Nephron (organoid): ENCODE results near the gene CHCHD6.

Experiments used
- H3K27ac Mint-ChIP-seq, 3 experiments: 2 replicates each; pipeline ENCODE4 v1.8.0; 2020; ENCODE audit warnings: mixed read lengths in 3 of 3, mild to moderate bottlenecking in 2 of 3, moderate library complexity in 1 of 3
- H3K27me3 Mint-ChIP-seq: 2 replicates; pipeline ENCODE4 v1.8.0; 2021; ENCODE audit warnings: low read depth, mild to moderate bottlenecking, moderate library complexity, mixed read lengths
- H3K36me3 Mint-ChIP-seq: 2 replicates; pipeline ENCODE4 v1.8.0; 2020; ENCODE audit warnings: low read depth, mixed read lengths
- H3K4me1 Mint-ChIP-seq: 2 replicates; pipeline ENCODE4 v1.8.0; 2020; ENCODE audit warnings: mixed read lengths
- H3K4me3 Mint-ChIP-seq, 3 experiments: 2 replicates each; pipeline ENCODE4 v1.8.0; 2020; ENCODE audit warnings: mild to moderate bottlenecking in 3 of 3, mixed read lengths in 3 of 3, moderate library complexity in 2 of 3
- H3K9me3 Mint-ChIP-seq: 2 replicates; pipeline ENCODE4 v1.8.0; 2020; ENCODE audit warnings: mixed read lengths
- CTCF ChIP-seq, 3 experiments: fragments of 200-600 bp; sonication (generic); IDR thresholded peaks; one replicate each; pipeline ENCODE4 v1.5.0; 2021; ENCODE audit warnings: antibody characterized with exemption in 3 of 3; ENCODE audit not compliant: unreplicated experiment in 3 of 3

Gene CHCHD6

GRCh38 chr3:126718561-126719445 lies 14.8 kb downstream of the CHCHD6 start:
- peaks cover 13% of the 10 kb centered on the region for H3K4me1 Mint-ChIP-seq
- peaks cover 3% of the 10 kb centered on the region for H3K27me3 Mint-ChIP-seq
- peaks cover 1% of the 10 kb centered on the region for H3K36me3 Mint-ChIP-seq
- TF ChIP-seq CTCF (IDR thresholded peaks at IDR 0.05; ENCODE audit: unreplicated experiment in 3 of 3) = no peak
- no peak overlapping the region for H3K4me3 Mint-ChIP-seq
- H3K9me3 Mint-ChIP-seq = peaks cover 10% of the 10 kb centered on the region
- no peak overlapping the region for H3K27ac Mint-ChIP-seq

- peaks cover 13% of the 10 kb centered on the region for H3K4me1 Mint-ChIP-seq
- peaks cover 22% of the 10 kb centered on the region for H3K9me3 Mint-ChIP-seq
- peaks cover 19% of the 10 kb centered on the region for H3K36me3 Mint-ChIP-seq
- peaks cover 3% of the 10 kb centered on the region for H3K27me3 Mint-ChIP-seq
- no peak overlapping the region for H3K27ac Mint-ChIP-seq
- no peak overlapping the region for H3K4me3 Mint-ChIP-seq
- no peak for TF ChIP-seq CTCF (IDR thresholded peaks at IDR 0.05; ENCODE audit: unreplicated experiment in 3 of 3)
These were observed 16.6 kb downstream of the CHCHD6 start for GRCh38 chr3:126720596-126720995.

GRCh38 chr3:126721246-126721645 lies 17.2 kb downstream of the CHCHD6 start:
- Mint-ChIP-seq H3K27ac (no peak overlapping the region), H3K4me1 (peaks cover 13% of the 10 kb centered on the region), H3K4me3 (no peak overlapping the region), H3K9me3 (peaks cover 22% of the 10 kb centered on the region), H3K27me3 (no peaks in the 10 kb centered on the region), H3K36me3 (peaks cover 26% of the 10 kb centered on the region)
- TF ChIP-seq CTCF (IDR thresholded peaks at IDR 0.05; ENCODE audit: unreplicated experiment in 3 of 3) = no peak

GRCh38 chr3:126723237-126723636 lies 19.2 kb downstream of the CHCHD6 start:
- peaks cover 42% of the 10 kb centered on the region for H3K36me3 Mint-ChIP-seq
- H3K4me3 Mint-ChIP-seq = no peak overlapping the region
- no peaks in the 10 kb centered on the region for H3K27me3 Mint-ChIP-seq
- TF ChIP-seq CTCF (IDR thresholded peaks at IDR 0.05; ENCODE audit: unreplicated experiment in 3 of 3) = no peak
- H3K4me1 Mint-ChIP-seq = peaks cover 13% of the 10 kb centered on the region
- H3K27ac Mint-ChIP-seq = no peak overlapping the region
- peaks cover 22% of the 10 kb centered on the region for H3K9me3 Mint-ChIP-seq

GRCh38 chr3:126723801-126724200 lies 19.8 kb downstream of the CHCHD6 start:
- Mint-ChIP-seq H3K36me3 (peaks cover 46% of the 10 kb centered on the region), H3K27ac (no peak overlapping the region), H3K9me3 (peaks cover 22% of the 10 kb centered on the region), H3K4me1 (peaks cover 11% of the 10 kb centered on the region), H3K4me3 (no peak overlapping the region), H3K27me3 (no peaks in the 10 kb centered on the region)
- TF ChIP-seq CTCF (IDR thresholded peaks at IDR 0.05; ENCODE audit: unreplicated experiment in 3 of 3) = no peak

- H3K4me1 Mint-ChIP-seq = peaks cover 17% of the 10 kb centered on the region
- no peak overlapping the region for H3K27ac Mint-ChIP-seq
- H3K27me3 Mint-ChIP-seq = no peaks in the 10 kb centered on the region
- peaks cover 14% of the 10 kb centered on the region for H3K9me3 Mint-ChIP-seq
- no peak for TF ChIP-seq CTCF (IDR thresholded peaks at IDR 0.05; ENCODE audit: unreplicated experiment in 3 of 3)
- no peak overlapping the region for H3K4me3 Mint-ChIP-seq
- peaks cover 61% of the 10 kb centered on the region for H3K36me3 Mint-ChIP-seq
These were observed 24.6 kb downstream of the CHCHD6 start for GRCh38 chr3:126728680-126729079.
